Inflammatory macrophage treated with lipopolysaccharide for 1 hour (primary cell): ENCODE measurements around the gene KRTDAP.
A peak's percentile ranks its signal among the peaks of the same experiment; 100 is the strongest.

ENCODE experiments used
- DNase-seq, 2 donors: peaks; one replicate each; pipeline ENCODE4 v3.0.0-alpha.2; 2020 to 2022

KRTDAP gene, protein sequence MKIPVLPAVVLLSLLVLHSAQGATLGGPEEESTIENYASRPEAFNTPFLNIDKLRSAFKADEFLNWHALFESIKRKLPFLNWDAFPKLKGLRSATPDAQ

DNA sequence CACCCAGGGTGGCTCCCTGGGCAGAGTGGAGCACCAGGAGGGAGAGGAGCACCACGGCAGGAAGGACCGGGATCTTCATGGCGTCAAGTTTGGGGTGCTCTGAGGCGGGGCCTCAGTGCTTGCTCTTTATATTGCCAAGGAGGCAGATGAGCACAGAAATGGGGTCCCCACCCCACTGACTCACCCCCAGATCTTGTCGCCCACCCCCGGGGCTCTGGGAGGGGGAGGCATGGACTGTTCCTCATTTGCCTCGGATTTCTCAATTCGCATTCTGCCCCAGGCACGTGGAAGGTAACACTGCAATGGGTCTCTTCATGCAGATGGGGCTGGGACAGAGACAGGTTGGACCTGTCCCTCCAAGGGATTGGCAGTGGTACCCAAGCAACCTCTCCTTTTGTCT is at the start of gene KRTDAP:
KRTDAP (minus strand) TSS at position 101 of the 400 bp plus-strand sequence; CDS start at position 79, 22 bp downstream.
- no peak for DNase-seq

DNA sequence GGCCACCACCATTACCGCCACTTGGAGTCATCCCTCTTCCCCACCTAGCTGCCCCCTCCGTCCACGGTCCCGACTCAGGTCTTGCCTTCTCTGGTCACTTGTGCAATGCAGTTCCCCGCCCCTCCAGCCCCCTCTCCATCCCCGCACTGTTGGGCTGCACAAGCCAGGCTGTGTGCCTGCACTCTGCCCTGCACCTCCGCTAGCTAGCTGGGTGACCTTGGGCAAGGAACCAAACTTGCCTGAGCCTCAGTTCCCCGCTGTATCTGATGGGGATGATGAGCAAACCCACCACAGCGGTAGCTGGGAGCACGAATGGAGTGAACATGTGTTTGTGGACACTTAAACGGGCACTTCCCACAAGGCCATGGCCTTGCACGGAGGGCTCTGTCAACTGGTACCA is 49.6 kb upstream of the KRTDAP start:
- no peak for DNase-seq

DNA sequence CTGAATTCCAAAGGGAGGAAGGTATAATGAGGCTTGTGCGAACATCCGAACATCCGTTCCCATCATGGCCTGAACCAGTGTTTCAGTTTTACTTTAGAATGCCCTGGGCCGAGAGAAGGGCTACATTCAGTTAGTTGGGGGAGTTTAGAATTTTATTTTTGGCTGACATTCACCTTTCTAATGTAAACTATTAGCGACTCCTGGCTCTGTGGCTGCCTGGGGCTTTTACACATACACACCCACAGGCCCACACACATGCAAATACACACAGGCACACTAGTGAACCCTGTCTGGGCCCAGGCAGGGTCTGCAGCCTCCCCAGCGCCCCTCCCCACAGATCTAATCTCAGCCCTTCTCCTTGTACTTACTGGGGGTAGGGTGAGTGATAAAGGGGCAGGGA is 49.0 kb upstream of the KRTDAP start:
- DNase-seq, result no peak

DNA sequence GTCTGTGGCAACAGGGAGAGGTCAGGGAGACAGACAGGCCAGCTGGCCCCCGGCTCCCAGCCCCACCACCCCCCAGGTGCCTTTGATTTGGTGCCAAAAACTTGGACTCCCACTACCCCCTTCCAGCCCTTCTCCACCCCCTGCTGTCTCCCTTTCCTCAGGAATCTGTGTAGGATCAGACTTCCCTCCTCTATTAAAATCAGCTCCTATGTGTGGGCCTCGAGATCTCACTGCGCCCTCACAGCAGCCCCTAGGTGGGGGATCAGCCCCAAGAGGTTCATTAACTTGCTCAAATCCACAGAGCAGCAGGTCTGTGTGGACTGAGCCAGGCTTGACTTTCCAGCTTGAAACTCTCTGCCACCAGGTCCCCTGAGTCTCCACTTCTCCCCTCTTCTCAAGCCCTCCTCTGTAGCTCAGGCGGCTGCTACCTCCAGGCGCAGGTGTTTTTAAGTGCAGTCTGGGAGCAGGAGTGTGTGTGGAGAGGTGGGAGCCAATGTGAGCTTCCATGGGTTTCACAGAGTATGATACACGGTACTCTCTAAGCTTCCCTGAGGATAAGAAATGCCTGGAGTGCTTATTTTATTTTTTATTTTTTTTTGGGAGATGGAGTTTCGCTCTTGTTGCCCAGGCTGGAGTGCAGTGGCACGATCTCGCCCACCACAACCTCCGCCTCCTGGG is 44.7 kb upstream of the KRTDAP start:
- no peak for DNase-seq

DNA sequence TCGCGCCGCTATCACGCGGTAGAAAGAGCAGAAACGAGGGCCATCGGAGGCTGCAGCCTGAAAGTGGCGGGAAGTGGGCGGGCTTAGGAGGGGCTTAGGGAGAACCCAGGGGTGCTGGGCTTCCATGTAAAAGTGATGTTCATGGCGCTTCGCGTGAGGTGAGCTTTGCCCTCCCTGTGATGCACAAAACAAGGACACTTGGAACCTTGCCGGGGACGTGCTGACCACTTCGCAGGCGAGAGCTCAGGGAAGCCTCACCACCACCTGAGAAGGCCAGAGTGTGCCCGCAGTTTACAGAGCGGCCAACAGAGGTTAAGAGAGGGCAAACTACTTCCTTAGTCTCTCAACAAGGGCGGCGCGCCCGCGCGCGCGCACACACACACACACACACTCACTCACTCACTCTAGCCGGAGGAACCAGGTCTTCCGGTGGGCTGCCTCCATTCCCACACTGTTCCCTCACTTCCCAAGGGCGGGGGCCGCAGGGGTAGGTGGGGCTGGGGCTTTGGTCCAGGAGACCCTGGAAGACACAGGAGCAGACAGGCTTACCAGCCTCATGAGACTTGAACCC is 43.6 kb upstream of the KRTDAP start:
- DNase-seq, result peak; percentile 15 to 18

DNA sequence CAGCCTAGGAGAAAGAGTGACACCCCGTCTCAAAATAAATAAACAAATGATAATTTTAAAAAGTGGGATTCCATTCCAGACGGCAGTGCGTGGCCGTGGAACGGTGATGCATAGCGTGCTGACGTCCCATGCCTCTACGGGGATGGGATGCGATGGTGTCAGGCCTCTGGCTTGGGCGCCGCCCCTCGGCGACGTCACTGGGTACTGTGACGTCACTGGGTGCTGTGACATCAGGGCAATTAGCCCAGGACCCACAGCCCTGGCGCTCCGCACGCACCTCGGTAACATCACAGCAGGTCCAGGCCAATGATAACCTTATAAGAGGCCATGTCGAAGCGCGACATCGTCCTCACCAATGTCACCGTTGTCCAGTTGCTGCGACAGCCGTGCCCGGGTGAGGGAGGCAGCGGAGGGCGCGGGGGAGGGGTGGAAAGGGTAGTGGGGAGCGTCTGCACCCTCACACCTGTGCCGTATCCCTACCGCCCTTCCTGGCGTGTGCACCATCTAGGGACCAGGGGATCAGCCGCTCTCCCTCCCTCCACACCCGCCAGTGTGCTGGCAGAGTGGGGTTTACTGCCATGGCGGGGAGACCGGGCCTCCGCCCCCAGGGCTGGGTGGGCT is 43.0 kb upstream of the KRTDAP start, which contains the start of gene GAPDHS:
GAPDHS (plus strand) TSS at position 256 of the 621 bp plus-strand sequence; CDS start at position 328, 72 bp downstream.
- DNase-seq, result no peak

DNA sequence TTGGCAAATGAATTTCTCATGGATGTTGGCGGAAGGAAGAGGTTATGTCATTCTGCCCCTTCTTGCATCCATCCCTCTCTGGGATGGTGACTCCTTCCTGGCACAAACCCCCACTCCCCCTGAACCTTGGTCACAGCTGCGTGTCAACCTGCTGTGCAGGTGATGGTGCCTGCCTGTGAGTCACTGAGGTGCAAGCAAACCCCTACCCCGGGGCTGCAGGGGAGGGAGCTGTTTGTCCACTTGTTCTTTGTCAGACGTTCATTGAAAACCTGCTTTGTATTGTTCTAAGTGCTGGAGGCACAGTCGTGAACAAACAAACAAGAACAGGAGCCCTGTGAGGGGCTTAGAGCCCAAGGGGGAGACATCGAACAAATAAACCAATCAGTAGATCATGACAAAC is 41.0 kb upstream of the KRTDAP start:
- no peak for DNase-seq

DNA sequence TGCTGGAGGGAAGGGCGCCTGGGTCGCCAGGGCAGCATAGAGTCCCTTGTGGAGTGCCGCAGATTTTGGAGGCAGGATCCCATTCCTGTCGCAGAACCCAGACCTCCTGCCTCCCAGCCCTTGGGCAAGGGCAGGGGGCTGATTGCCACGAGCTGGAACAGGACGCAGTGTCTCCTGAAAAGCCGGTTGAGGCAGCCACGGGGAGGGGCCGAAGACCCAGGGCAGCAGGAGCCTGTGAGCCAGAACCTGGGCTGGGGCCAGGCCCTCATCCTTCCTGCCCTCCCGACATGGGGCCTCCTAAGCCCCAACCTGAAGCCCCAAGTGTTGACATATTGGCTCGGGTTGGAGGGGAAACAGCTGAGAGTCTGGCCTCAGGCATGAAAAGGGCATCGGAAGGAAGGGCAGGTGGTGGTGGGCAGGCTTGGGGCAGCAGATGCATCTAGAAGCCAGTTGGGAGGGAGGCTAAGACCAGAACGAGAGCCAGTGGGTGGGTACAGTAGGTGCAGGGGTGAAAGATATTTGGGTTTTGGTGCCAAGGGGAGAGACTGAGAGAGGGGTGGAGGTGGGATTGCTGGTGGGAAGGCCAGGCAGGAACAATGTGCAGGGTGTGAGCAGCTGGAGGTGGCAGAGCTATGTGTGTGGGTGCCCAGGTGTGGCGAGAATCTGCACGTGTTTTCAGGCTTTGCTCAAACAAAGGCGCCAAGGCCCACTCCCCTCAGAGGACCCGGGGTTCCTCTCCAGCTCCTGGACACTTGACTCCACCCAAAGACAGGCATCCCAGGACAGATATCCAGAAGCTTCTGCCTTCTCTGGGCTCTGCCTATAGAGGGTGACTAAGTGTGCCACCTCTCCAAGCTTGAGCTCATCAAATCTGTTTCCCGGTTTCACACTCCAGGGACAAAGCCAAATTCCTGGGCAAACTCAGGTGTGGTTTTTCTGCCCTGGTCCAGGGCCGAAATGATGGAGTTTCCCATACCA is 39.3 kb upstream of the KRTDAP start:
- DNase-seq, result no peak

DNA sequence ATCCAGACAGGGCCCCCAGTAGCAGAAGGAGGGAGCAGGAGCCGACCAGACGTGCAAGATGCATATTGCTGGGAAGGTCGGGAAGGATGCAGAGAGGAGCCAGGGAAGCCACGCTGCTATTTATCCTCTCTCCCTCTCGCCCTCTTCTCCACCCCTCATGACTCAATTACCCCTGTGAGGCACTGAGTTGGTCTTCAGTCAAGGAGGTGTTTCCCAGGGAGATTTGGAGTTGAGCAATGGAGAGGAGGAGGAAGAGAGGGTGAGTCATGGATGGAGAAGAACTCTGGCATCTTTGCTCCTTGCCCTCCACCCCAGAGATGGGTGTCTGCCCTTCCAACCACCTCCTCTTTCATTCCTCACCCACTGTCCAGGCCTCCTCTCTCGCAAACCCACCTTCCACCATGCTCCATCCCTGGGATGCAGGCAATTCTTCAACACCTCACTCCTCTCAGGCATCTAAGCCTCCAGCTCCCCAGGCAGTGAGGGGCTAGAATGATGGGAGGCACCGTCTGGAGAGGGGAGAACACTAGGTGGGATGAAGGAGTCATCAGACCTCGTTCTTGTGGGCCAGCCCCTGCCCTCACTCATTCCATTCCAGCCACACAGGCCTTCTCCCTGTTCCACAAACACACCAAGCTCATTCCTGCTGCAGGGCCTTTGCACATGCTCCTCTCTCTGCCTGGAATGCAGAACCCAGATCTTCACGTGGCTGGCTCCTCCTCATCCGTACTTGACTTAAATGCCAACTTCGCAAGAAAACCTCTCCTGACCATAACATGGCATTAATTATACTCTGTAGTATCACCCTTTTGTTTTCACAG is 38.2 kb upstream of the KRTDAP start, which contains the start of gene SBSN:
SBSN (minus strand) TSS at position 94 of the 821 bp plus-strand sequence; CDS start at position 64, 30 bp downstream.
- peak; percentile 23 to 63 for DNase-seq

DNA sequence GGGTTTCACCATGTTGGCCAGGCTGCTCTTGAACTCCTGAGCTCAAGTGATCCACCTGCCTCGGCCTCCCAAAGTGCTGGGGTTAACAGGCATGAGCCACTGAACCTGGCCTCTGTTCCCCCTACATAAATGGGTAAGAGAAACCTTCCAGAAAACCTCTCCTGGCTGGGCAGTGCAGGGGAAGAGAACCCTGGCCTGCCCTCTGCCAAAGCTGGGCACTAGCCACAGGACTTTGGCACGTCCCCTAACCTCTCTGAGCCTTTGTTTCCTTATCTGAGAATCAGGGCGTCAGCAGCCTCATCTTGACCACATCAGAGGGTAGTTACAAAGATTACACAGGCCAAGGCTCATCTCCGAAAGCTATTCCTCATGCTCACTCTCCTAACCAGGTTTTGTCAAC is 35.6 kb upstream of the KRTDAP start:
- no peak for DNase-seq

DNA sequence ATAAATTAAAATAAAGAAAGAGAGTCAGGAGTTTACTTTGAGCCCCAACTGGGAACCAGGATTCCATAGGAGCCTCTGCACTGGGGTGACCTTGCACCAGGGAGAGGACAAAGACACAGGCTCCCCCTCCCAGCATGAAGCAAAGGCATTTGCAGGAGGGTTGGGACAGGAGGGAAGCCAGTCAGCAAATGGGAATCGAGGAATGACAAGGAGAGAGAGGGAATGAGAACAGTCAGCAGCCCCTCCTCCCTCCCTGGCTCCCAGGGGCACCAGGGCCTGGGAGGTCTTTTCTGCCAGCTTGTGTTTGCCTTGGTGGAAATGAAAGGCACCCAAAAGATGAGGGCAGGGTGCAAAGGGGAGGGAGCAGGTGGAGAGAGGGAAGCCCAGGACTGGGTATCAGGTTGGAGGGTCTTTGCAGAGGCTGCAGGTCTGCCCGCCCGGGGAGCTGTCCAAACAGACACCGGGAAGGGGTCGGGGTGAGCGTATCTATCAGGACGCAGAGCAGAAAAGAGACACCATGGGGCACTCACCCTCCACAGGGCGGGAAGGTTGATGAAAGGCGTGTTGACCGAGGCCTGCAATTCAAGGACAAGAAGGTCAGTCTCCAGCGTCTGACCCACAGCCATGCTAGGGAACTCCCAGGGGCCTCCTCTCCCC is 34.0 kb upstream of the KRTDAP start:
- no peak for DNase-seq

DNA sequence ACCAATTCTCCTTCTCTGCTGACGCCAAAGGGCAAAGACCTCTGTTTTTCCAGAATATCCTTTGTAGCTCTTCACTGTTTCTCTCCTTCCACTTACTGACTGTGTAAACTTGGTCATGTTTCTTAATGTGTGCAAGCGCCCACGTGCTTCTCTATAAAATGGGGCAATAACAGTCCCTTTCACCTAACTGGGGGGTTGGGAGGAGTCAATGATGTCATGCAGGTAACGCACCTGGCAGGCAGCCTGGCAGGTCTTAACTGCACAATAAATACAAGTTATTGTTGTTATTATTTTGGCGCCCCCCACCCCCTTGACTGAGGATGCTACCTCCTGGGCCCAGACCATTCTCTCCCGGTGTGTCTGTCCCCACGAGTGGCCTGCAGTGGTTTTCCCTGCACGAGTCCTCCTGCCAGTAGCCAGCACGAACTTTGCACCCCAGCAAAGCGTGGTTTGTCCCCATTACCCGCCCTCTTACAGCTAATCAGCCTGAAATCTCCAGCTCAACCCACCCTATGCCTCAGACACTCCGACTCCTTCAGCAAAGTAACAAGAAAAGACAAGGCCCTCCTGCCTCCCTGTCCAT is 32.6 kb upstream of the KRTDAP start:
- DNase-seq, result no peak

DNA sequence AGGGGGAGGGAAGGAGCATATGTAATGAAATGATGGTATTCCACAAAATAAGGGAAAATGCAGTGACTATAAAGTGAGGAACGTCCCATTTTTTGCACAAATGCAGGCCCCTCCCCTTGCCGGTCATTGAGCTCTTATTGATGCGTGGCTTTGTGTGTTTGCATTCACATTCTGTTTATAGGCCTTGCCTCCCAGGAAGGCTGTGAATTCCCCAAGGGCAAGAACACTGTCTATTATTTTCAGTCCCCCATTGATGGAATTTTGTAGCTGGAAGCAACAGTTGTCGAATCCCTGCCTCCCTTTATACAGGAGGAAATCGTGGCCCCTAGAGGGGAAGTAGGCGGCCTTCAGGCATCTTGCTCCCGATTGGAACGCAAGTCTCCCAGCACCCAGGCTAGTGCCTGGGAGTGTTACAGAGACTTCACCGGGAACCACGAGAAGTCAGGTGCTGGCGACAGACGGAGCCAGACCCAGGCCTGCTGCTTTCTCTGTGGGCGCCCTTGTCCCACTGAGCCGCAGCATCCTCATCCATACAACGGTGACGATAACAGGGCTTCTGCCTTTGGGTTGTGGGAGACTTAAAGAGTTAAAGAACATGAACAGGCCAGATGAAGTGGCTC is 31.0 kb upstream of the KRTDAP start:
- no peak for DNase-seq

DNA sequence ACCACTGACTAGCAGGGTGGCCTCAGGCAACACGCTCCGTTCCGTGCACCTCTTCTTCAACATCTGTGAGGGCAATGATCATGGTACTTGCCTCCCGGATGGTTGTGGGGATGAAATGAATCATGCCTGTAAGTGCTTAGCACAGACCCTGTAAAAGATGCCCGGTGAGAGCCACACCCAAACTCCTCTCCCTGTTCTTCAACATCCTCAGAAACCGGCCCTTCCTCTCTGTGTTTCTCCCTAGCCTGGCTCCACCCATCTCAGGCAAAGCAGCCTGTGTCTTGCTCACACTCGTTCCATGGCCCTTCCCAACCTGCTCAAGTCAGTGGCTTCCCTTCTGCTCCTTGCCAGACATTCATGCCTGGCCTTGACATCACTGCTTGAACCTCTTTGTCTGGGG is 29.0 kb upstream of the KRTDAP start:
- DNase-seq, result no peak

DNA sequence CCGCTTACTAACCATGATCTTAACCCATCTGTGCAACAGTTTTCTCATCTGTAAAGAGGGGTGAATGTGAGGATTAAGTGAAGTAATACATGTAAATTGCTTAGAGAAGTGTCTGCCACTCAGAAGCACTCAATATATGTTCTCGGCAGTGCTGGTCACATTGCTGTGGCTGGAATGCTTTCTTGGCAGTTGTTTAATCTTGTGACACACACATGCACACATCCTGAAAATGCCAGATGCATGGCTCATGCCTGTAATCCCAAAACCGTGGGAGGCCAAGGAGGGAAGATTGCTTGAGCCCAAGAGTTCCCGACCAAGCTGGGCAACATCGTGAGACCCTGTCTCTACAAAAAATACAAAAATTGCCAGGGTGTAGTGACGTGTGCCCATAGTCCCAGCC is 28.0 kb upstream of the KRTDAP start:
- no peak for DNase-seq

DNA sequence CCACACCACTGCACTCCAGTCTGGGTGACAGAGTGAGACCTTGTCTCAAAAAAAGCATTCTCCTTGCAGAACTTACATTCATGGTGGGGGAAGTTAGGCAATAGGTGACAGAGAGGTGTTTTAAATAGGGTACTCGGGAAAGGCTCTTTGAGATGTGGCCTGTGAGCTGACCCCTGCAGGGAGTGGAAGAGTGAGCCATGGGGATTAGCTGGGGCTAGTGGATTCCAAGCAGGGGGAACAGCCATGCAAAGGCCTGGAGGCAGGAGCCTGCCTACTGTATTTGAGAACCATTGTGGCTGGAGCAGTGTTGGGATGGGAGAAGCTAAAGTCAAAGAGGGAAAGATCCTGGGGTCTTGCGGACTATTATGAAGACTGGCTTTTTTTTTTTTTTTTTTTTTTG is 27.1 kb upstream of the KRTDAP start:
- no peak for DNase-seq

DNA sequence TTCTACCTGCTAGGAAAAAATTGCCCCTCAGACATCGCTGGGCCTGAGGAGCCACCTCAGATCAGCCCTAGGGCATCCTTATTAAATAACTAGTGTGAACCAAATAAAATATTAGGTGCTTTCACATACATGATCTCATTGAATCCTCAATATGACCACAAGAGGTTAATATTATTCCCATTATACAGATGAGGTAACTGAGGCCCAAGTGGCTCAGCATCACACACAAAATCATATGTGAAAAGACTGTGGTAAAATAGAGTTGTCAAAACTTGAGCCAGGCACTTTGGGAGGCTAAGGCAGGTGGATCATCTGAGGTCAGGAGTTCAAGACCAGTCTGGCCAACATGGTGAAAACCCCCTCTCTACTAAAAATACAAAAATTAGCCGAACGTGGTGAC is 26.0 kb upstream of the KRTDAP start:
- DNase-seq, result no peak

DNA sequence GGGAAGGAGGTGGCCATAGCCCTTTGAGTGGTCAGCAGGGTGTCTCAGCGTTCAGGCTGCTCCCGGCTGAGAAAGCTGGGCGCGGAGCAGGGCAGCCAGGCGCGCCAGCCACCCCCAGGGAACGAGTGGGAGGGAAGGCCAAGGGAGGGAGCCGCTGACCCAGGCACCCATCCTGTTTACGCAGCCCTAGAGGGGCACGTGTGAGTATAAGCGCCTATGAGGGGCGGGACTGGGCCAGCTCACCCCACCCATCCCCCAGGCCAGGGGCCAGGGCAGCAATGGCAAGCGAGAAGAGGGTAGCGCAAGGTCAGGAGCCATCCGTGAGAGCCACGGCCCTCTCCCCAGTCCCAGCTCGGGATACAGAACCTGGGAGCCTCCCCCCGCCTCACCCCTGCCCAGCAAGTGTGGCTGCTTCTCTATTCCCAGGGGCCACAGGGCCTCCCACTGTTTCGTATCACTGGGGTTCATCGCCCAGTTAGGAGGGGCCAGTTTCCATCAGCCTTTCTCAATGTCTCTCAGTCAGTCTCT is 24.1 kb upstream of the KRTDAP start:
- DNase-seq, result no peak

DNA sequence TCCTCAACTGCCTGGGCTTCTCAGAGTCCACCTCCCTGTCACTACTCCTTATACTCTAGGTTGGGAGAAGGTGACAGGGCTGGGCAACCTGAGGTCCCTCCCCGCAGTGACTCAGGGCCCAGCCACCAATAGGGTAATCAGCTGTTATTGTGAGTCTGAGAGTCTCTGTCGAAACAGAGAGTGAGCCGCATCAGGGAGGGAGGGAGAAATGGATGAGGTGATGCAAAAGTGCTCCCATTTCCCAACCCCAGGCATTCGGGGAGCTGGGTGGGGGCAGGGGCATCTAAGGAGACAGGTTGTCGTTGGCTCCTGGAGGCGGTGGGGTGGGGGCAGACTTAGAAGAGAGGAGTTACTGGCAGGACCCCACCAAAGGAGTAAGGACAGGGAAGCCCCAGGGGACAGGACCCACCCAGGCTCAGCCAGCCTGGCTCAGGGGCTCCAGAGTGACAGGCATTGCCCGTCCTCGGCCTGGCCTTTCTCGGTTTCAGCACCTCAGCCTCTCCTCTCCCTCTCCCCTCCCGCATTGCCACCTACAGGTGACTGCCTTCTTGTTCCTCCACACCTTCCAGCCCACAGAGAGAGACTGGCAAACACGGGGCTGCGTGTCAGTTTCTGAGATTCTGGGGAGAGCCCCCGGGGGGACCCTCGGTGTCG is 23.5 kb upstream of the KRTDAP start, which contains the start of gene DMKN:
DMKN (minus strand) TSS at position 22 of the 654 bp plus-strand sequence. CDS start 174 bp downstream, outside the sequence.
- DNase-seq, result no peak
